GM18519 (cell line): ENCODE measurements around the gene ZDHHC11B.
"Not testable (repeated sequence)": the region's sequence is repeated elsewhere in the genome, so short reads cannot be mapped to it uniquely, and the experiment has no call there.

ENCODE experiments used
- ATAC-seq: cut with Tn5 transposase; IDR thresholded peaks from one replicate; pipeline ENCODE4 v1.9.1; 2021; ENCODE audit warnings: mild to moderate bottlenecking, moderate library complexity; ENCODE audit not compliant: unreplicated experiment, low FRiP score

Gene ZDHHC11B

DNA sequence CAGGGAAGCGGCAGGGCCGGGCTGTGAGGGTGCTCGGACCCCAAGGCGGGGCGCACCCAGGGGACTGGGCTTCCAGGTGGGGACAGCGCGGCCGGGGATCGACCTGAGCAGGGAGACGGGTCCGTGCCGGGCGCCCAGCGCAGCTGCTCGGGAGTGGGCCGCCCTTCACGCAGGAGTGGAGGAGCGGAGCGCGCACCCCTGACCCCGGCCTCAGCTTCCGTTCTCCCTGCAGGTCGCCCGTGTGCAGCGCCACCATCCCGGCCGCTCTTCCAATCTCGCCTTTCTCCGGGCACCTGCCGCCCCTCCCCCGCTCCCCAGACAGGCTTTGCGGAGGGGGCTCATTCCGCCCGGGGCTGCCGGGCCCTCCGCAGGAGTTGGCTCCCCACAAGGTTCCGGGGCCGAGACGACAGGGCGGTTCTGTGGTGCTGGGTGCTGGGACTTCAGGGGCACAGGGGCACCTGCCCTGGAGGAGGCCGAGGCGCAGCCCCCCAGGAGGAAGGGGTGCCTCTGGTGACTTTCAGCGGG lies 714 bp upstream of the ZDHHC11B start:
- ATAC-seq = not testable (repeated sequence)

DNA sequence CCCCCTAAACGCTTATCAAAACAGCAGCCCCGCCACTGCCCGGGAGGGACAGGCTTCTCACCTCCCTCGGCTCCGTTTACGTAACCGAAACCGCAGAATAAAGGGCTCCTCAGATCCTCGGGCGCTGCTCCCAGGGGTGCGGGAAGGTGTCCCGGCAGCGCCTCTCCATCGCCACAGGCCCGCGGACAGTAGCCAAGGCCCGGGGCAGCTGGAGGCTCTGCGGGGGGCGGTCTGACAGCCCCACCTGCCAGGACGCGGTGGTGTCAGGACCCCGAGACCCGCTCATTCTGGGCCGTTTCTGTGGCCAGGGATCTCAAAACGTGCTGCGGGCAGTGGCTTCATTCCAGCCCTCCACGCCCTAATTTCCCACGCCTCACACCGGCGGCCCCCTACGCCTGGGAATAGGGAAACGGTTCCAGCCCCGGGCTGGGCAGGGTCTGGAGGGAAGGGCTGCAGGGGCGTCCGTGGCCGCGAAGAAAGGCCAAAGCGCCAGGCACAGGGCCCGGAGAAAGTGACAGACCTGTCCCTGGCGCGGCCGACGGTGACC lies 575 bp downstream of the ZDHHC11B start:
- not testable (repeated sequence) for ATAC-seq

DNA sequence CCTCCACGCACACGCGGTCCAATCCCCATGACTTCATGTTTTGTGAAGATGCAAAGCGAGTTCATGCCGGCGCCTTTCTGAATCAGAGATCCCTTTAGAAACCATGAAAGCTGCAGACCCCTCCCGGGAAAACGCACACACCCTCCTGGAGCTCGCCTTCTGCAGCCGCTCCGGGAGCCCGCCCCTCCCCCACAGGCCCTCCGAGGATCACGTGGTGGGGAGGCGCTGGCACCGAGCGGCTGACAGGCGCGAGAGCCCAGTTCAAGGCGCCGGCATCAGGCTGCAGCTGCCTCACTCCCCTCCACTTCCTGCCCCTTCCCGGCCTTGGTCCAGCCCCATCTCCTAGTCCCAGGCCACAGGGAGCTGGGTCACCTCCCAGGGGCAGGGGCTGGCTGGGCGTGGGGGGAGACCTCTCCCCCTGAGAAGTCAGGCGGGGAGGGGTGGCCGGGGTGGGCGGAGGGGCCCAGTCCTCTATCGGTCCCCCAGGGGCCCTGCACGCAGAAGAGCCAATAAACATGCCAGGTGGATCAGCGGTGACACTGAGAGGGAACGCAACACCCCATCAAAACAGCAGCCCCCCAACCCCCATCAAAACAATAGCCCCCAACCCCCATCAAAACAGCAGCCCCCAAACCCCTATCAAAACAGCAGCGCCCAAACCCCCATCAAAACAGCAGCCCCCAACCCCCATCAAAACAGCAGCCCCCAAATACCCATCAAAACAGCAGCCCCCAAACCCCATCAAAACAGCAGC lies 1.3 kb downstream of the ZDHHC11B start:
- not testable (repeated sequence) for ATAC-seq

DNA sequence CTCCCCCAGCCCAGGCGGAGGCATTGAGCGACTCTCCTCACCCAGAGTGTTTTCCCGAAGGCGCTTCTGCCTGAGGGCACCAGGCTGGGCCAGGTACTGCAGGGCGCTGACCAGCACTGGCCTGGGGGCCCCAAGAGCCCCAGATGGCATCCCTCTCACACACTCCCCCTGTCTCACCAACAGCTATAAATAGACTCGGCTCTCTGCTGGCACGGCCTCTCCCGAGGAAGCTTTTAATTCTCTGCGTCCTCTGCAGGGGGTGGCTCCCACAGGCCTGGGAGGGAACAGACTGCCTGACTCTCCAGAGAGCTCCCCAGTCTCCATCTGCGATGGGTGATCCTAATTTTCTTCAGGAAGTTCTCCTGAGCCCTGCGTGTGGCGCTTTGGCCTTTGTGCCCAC lies 2.2 kb downstream of the ZDHHC11B start:
- not testable (repeated sequence) for ATAC-seq

DNA sequence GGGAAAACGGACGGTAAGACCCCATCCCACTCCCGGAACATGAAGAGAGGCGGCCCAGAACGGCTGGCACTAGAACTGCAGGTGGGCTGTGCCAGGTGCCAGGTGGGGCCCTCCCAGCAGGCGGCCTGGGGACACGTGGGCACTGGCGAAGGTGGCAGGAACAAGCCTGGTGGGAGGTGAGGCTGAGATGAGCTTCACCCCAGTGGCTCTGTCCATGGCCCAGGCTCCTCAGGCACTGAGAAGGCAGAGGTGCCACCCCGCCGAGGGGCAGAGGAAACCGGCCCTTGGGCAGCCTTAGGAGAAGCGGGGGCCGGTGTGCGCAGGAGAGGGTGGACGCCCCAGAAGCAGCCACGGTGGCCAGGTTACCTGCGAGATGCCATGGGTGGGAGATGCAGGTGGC lies 4.0 kb downstream of the ZDHHC11B start:
- not testable (repeated sequence) for ATAC-seq

DNA sequence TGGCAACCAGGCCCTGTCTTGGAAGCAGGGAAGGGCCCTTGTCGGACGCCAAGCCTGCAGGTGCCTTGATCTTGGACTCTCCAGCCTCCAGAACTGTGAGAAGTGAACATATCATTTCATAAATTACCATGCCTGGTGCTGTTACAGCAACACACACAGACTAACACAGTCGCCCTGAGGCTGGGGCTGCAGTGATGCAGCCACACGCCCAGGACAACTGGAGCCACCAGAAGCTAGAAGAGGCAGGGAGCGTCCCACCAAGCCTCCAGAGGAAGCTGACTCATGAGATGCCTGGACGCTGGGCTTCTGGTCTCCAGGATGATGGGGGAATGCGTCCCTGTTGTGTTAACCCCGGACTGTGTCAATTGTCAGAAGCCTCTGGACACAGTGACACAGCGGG lies 5.6 kb downstream of the ZDHHC11B start:
- ATAC-seq = not testable (repeated sequence)

DNA sequence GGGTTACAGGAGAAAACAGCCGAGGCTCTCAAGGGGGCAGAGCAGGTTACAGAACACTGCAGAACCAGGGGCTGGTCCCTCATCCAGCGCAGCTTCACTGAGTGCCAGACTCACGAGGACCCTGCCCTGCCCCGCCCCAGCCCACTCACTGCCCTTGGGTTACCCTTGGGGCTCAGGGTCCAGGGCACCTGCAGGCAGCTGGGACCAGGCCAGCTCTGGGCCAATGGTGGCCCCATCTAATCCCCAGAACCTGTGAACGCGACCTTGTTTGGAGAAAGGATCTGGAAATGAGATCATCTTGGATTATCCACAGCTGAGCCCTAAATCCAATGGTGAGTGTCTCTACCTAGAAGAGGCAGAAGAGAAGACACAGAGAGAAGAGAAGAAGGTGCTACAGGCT lies 6.1 kb downstream of the ZDHHC11B start:
- not testable (repeated sequence) for ATAC-seq

DNA sequence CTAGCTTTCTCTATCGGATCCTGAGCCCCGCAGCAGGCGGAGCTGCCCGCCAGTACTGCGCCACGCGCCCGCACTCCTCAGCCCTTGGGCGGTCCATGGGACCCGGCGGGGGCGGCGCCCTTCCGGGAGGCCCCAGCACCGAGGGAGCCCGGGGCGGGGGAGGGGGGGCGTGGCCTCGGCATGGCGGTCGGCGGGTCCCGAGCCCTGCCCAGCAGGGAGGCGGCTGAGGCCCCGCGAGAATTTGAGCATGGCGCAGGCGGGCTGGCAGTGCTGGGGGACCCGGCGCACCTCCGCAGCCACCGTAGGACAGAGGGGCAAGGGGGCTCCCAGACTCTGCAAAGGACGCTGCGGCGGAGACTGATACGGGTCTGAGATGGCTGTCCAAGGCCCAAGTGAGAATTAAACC lies 6.8 kb downstream of the ZDHHC11B start:
- no peak for ATAC-seq

DNA sequence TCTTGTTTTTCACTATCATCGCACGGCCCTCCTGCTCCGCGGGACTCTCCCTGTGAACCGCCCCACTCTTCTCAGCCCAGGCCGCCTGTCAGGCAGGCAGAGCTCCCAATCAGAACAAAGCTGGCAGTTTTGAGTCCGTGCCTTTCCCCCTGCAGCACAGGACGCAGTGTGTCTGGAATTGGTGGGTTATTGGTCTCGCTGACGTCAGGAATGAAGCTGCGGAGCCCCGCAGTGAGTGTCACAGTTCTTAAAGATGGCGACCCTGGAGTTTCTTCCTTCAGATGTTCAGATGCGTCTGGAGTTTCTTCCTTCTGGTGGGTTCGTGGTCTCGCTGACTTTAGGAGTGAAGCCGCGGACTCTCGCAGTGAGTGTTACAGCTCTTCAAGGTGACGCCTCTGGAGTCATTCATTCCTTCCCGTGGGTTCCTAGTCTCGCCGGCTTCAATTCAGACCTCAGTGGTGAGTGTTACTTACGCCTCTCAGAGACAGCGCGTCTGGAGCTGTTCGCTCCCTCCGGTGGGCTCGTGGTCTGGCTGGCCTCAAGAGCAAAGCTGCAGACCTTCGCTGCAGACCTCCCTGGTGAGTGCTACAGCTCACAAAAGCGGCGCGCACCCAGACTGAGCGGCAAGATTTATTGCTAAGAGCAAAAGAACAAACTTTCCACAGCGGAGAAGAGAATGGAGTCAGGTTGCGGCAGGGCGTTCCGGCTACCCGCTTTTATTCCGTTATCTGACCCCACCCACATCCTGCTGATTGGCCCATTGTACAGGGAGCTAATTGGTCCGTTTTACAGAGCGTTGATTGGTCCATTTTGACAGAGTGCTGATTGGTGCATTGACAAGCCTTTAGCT lies 7.4 kb downstream of the ZDHHC11B start:
- ATAC-seq = no peak

DNA sequence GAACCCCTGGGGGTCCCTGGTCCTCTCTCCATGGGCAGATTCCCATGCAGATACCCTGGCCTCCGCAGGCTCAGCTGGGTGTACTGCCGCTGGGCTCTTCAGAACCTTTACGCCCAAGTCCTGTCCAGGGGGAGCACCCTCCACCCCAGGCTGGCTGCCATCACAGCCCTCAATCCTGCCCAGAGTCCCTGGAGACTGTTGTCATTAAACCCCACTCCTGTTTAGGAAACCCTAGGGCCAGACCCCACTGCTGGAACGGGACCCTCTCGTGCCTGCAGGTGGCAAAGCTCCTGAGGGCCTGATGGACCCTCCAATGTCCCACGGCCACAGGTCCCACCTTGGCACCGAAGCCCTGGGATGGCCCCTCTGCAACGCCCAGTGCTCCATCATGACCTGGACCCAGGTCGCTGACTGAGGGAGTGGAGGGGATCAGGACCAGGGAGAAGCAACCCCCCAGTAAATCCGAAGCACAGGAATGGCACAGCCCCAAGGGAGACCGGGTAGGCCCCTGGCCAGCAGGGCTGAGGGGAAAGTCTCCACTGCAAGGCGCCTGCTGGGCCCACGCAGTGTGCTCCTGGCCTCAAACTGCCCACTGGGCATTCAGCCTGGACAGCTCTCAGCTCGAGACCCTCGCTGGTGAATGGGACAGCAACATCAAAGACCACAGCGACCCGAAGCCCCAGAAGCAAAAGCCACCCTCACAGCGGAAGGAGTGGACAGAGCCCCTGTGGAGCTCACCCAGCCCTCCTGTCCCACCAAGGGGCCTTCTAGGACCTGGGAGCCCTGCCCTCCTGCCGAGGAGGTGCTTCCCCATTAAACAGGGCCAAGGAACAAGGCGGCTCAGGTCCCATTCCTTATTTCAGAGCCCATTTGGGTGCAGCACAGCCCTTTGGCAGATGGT lies 8.3 kb downstream of the ZDHHC11B start:
- ATAC-seq = no peak

DNA sequence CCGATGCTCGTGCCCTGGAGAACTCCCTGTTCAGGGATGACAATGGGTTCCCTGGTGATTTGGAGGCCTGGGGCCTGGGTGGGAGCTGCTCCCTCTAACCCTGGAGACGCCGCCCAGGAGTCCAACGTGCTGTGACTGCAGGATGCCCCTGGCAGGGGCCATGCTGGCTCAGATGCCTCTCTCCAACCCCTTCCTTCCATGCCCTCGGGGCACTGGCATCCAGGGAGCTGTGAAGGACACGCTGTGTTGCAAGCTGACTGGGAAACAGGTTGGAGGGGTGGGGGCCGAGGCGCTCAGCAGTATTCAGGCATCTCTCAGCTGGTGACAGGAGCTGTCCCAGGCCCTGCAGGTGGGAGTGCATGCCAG lies 9.0 kb downstream of the ZDHHC11B start:
- ATAC-seq = not testable (repeated sequence)

DNA sequence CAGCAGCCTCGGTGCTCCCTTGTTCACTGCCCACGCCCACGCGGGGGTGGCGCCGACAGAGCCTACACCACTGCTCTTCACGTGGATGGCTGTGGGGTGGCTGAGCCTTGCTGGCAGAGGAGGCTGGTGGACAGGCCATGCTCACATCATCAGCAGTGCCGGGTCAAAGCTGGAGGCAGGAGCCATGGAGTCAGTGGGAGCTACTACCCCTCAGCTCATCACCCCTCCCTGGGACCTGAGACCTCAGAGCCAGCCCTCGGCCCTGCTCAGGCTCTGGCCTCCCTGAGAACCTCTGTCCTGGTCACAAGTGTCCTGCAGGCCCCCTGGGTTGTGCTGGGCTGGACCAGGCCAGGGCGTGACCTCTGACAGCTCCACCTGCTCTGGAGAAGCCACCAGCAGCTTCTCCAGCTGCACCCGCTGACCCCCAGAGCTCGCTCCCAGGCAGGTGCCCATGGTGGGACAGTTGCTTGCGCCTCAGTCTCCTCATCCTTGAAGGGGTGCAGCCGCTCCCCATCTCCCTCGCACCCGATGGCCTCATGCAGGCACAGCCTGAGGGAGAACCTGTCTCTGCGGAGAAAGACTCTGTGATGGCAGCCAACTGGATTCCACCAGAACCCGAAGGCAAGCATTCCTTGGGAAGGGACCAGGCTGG lies 9.5 kb downstream of the ZDHHC11B start:
- not testable (repeated sequence) for ATAC-seq

DNA sequence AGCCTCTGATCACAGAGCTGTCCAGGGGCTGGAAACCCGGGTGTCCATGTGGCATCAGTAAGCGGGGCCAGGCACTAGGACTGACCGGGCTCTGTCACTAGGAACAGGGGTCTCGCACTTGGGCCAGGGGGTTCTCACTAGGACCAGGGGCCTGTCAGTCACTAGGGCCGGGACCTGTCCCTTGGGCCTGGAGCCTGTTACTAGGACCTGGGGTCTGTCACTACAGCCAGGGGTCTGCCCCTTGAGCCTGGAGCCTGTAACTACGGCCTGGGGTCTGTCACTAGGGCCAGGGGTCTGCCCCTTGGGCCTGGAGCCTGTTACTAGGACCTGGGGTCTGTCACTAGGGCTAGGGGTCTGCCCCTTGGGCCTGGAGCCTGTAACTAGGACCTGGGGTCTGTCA lies 10.2 kb downstream of the ZDHHC11B start:
- not testable (repeated sequence) for ATAC-seq

DNA sequence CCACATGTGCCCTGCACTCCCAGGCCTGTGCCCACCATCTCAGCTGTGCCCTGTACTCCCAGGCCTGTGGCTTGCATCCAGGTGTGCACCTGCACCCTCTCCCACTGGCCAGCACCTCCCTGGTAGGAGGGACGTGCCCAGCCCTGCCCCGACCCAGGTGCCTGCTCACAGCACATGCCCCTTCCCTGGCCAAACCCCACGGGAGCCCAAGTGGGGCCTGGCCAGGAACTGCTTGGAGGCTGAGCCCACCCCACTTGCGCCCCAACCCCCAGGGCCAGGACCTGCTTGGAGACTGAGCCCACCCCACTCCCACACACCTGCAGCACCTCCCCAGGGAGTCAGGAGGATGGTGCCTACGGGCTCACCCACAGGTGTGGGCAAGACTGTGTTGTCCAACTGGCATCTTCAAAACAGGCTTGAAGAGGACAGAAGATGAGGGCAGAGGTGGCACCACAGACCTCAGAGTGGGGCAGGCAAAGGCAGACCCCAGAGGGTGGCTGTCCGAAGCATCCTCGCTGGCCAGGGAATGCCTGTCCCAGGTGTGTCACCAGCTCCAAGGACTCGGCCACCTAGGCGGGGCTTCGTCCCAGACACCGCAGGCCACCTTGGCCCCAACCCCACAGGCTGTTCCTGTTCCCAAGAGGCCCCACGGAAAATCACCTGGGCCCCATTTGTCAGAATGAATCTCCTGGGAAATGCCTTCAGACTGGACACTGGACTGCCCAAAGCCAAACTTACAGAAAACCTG lies 10.8 kb downstream of the ZDHHC11B start:
- no peak for ATAC-seq

DNA sequence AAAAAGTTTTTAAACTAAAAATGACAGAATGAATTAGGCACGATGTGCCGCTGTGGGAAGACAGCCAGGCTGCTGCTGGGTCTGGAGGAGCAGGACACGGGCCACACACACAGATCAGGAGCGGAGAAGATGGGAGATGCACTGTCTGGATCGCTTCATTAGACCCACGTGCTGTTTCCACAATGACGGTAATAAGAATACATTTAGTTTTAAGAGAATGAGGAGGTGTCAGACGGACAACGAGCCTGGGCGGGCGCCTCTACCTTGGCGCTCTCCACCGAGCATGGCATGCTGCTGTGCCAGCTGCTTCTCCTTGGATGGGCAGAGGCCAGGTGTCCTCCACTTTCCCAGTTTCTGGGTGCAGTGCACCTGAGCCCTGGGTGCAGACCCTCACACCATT lies 11.6 kb downstream of the ZDHHC11B start:
- ATAC-seq = not testable (repeated sequence)

DNA sequence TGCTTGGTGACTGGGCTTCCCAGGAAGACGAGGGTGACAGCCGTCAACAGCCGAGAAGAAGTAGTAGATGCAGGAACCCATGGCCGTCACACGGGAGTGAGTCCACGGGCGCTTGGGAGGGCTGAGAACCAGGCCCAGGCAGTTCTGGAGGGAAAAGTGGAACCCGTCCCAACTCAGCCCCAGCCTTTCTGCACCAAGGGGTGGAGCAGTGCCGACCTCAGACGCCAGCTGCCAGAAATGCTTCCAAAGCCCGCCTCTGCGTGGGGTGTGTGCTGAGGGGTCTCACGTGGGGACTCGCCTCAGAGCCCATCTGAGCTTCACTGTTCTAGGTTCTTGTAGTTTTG lies 12.0 kb downstream of the ZDHHC11B start:
- ATAC-seq = not testable (repeated sequence)

DNA sequence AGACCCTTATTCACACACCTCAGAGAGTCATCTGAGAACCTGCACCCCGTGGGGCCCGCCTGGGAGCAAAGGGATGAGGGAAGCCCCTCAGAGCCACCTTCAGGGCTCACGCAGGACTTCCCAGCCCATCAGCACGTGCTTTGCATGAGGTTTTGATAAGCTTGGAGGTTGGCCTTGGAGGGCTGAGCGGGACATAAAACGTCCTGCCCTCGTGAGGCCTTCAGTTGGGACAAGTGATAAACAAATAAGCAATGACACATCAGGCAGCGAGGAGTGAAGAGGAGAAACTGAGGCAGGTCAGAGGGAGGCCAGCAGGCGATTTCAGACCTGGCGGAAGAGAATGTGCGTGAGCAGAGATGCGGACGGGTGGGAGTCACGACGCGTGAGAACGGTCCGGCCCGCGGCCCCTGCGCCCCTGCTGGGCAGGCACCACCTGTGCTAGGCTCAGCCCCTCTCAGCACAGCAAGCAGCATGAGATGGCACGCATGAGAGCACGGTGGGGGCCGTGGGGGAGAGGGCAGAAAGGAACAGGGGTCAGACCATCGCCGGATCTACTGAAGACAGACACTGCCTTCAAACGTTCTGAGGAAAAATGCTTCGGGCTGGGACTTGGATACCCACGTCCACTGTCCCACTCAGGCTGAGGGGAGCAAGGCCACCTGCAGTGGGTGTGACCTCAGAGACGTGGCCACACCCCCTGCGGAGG lies 12.5 kb downstream of the ZDHHC11B start:
- ATAC-seq = not testable (repeated sequence)

DNA sequence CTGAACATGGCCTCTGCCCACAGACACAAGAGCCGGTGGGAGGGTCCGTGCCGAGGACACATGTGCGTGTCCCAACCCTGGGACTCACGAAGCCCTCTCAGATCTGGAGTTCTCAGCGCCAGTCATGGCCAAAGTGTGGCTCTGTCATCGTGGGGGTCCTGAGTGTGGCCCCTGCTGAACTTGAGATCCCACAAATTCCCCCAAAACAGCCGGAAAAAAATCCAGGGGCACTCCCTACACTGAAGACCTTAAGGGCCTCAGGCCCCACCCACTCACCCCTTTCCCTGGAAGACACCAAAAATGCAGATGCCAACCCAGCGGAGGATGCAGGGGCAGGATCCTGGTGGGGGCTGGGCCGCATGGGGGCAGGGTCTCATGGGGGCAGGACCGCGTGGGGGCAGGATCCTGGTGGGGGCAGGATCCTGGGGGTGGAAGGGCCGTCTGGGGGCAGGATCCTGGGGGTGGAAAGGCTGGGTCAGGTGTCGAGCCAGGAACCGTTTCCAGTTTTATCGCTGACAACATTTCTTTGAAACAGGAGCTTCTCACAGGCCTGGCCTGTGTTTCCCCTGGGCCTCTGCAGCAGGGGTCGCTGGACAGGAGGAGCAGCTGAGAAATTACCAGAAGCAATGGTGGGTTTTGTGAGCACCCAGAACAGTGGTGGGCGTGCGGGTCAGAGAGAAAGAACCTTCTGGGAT lies 13.3 kb downstream of the ZDHHC11B start:
- not testable (repeated sequence) for ATAC-seq
